HepG2 (cell line): ENCODE results near the gene ALDOA. TPM values are rescaled to one million over a fixed set of nuclear protein-coding genes. Genes with fewer than 3 reads are reported as not detected.

Experiments
- AGO2 ChIP-seq: fragments of 200-400 bp; formaldehyde crosslinking; optimal IDR thresholded peaks from 2 replicates; pipeline ENCODE3; 2017; ENCODE audit warnings: mild to moderate bottlenecking, low read depth, low read length, moderate library complexity
- ATF1 ChIP-seq: IDR thresholded peaks from 2 replicates; pipeline ENCODE4 v1.6.1; 2016; ENCODE audit warnings: mild to moderate bottlenecking, control low read depth
- ATF7 ChIP-seq, 2 experiments: fragments of 450-650 bp in 1 of 2; sonication (generic) in 1 of 2; formaldehyde crosslinking in 1 of 2; IDR thresholded peaks; 2 replicates each; pipeline versions ENCODE4 v1.4.0 to v1.6.1; 2016 to 2020; ENCODE audit warnings: antibody characterized with exemption in 1 of 2, mild to moderate bottlenecking in 1 of 2, missing genetic modification reagents in 1 of 2
- HMGA1 ChIP-seq: sonication (generic); formaldehyde crosslinking; conservative IDR thresholded peaks from 2 replicates; pipeline ENCODE4 v1.4.0; 2020; ENCODE audit warnings: missing genetic modification reagents
- JUNB ChIP-seq: sonication (generic); formaldehyde crosslinking; IDR thresholded peaks from 2 replicates; pipeline ENCODE4 v1.8.0; 2022; ENCODE audit warnings: missing genetic modification reagents, mild to moderate bottlenecking, borderline replicate concordance
- NCOR1 ChIP-seq: fragments of 200-600 bp; sonication (generic); IDR thresholded peaks from 2 replicates; pipeline ENCODE4 v1.7.0; 2017; ENCODE audit warnings: antibody characterized with exemption, low read length, borderline replicate concordance
- PHF21A ChIP-seq: sonication (generic); formaldehyde crosslinking; IDR thresholded peaks from 2 replicates; pipeline ENCODE4 v1.5.0; 2020; ENCODE audit warnings: mild to moderate bottlenecking, missing genetic modification reagents
- POLR2AphosphoS2 ChIP-seq: IDR thresholded peaks from 2 replicates; pipeline ENCODE4 v1.6.1; 2011; ENCODE audit warnings: low read depth, low read length, improper control_type of control experiment
- SALL1 ChIP-seq: sonication (generic); formaldehyde crosslinking; IDR thresholded peaks from 2 replicates; pipeline ENCODE4 v1.8.0; 2022; ENCODE audit warnings: mild to moderate bottlenecking, missing genetic modification reagents
- ZNF101 ChIP-seq: sonication (generic); formaldehyde crosslinking; IDR thresholded peaks from 2 replicates; pipeline ENCODE4 v1.4.0; 2020; ENCODE audit warnings: mild to moderate bottlenecking, low read depth, missing genetic modification reagents, borderline replicate concordance
- ZNF20 ChIP-seq: sonication (generic); formaldehyde crosslinking; IDR thresholded peaks from 2 replicates; pipeline ENCODE4 v1.4.0; 2020; ENCODE audit warnings: mild to moderate bottlenecking, moderate library complexity, missing genetic modification reagents
- ZNF292 ChIP-seq: sonication (generic); formaldehyde crosslinking; IDR thresholded peaks from 2 replicates; pipeline ENCODE4 v1.8.1; 2022; ENCODE audit warnings: mild to moderate bottlenecking, low read depth, missing genetic modification reagents, borderline replicate concordance
- ZNF30 ChIP-seq: sonication (generic); formaldehyde crosslinking; IDR thresholded peaks from 2 replicates; pipeline ENCODE4 v1.5.0; 2020; ENCODE audit warnings: mild to moderate bottlenecking, missing genetic modification reagents
- ZNF335 ChIP-seq: sonication (generic); formaldehyde crosslinking; IDR thresholded peaks from 2 replicates; pipeline ENCODE4 v1.4.0; 2020; ENCODE audit warnings: missing genetic modification reagents
- ZNF644 ChIP-seq: IDR thresholded peaks from 2 replicates; pipeline ENCODE4 v1.6.1; 2016; ENCODE audit warnings: low read depth
- ZNF782 ChIP-seq: sonication (generic); formaldehyde crosslinking; IDR thresholded peaks from 2 replicates; pipeline ENCODE4 v1.4.0; 2020; ENCODE audit warnings: missing genetic modification reagents, mild to moderate bottlenecking, borderline replicate concordance
- polyA plus RNA-seq, 8 experiments: library from polyadenylated mRNA; depleted of rRNA in 3 of 8; stranded (reverse) in 7 of 8; unstranded in 1 of 8; fragments of >200 nt; fragmentation: Illumina TruSeq in 4 of 8; extraction: Trizol in 4 of 8; gene quantifications; 2 replicates each; pipeline versions ENCODE4 v1.2.1 to v1.2.3, GENCODE V29; 2011 to 2016; ENCODE audit warnings: low read depth in 4 of 8, missing spikeins in 1 of 8, mixed read lengths in 1 of 8; ENCODE audit not compliant: insufficient read depth in 1 of 8
- total RNA-seq, 5 experiments: library from RNA; depleted of rRNA; stranded (reverse); fragments of >200 nt; fragmentation: Illumina TruSeq; extraction: Trizol; gene quantifications; 2 replicates each; pipeline ENCODE4 v1.2.3, GENCODE V29; 2016; ENCODE audit warnings: low read depth in 1 of 5
- TF ChIP-seq, protein P1 (sequence below): sonication (generic); formaldehyde crosslinking; IDR thresholded peaks from 2 replicates; pipeline ENCODE4 v1.5.0; 2020; ENCODE audit warnings: missing genetic modification reagents
- TF ChIP-seq, protein P2 (sequence below): sonication (generic); formaldehyde crosslinking; IDR thresholded peaks from 2 replicates; pipeline ENCODE4 v1.4.0; 2020; ENCODE audit warnings: mild to moderate bottlenecking, missing genetic modification reagents
- TF ChIP-seq, protein P3 (sequence below): sonication (generic); formaldehyde crosslinking; IDR thresholded peaks from 2 replicates; pipeline ENCODE4 v1.5.0; 2020; ENCODE audit warnings: mild to moderate bottlenecking, missing genetic modification reagents
- TF ChIP-seq, protein P4 (sequence below): sonication (generic); formaldehyde crosslinking; IDR thresholded peaks from 2 replicates; pipeline ENCODE4 v1.5.1; 2020; ENCODE audit warnings: mild to moderate bottlenecking, missing genetic modification reagents, moderate library complexity

ALDOA gene
- total and polyA plus RNA-seq, 2 of the 13 experiments (the other 11 are each of a cell fraction or from before 2014, with no cell fraction given), result 925 to 1,884 TPM

DNA sequence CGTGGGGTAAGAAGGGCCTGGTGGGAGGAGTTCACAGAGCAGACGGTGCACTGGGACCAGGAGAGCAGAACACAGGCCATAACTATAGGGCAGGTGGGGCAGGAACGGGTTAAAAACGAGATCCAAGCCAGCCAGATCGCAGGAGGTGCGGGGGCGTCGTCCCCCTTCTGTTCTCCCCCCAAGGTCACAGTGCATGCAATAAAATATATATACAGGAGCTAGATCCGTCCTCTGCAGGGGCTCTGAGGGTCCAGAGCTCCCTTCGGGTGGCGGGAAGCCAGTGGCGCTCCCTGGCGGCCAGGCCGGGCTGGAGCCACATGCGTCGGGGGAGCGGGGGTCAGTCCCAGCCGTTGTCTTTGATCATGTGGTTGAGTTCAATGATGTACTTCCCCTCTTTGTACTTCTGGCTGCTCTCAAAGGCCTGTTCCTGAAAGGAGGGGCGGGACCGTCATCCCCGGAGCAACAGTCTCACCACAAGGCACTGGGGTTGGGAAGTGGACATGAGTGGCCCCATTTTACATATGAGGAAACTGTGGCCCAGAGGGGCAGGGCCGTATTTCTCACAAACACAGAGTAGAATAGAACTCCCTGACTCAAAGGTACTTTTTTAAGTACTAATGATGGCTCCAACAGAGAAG, 26.9 kb downstream of the ALDOA start (continued):
- TF ChIP-seq ATF7 (IDR thresholded peaks at IDR 0.05) (no peak), ATF7 (CRISPR knock-in tag; IDR thresholded peaks at IDR 0.05) (0 out of 2 replicates have a peak, but pooled peaks have one; percentile 45), ATF1 (no peak; the same call in 1 of the 2 replicates), NCOR1 (peak; percentile 21; the same call in 1 of the 2 replicates), PHF21A (peak; percentile 94), SALL1 (peak; percentile 67), AGO2 (no peak), ZNF30 (no peak), JUNB (no peak), ZNF292 (CRISPR knock-in tag) (peak; percentile 19; the same call in 1 of the 2 replicates), HMGA1 (CRISPR knock-in tag) (no peak), ZNF335 (CRISPR knock-in tag) (no peak), POLR2AphosphoS2 (no peak), ZNF101 (CRISPR knock-in tag) (peak; percentile 76; the same call in 1 of the 2 replicates), ZNF644 (CRISPR knock-in tag) (no peak), ZNF20 (CRISPR knock-in tag) (no peak), ZNF782 (CRISPR knock-in tag) (no peak; the same call in 1 of the 2 replicates)
- TF ChIP-seq, protein P1, sequence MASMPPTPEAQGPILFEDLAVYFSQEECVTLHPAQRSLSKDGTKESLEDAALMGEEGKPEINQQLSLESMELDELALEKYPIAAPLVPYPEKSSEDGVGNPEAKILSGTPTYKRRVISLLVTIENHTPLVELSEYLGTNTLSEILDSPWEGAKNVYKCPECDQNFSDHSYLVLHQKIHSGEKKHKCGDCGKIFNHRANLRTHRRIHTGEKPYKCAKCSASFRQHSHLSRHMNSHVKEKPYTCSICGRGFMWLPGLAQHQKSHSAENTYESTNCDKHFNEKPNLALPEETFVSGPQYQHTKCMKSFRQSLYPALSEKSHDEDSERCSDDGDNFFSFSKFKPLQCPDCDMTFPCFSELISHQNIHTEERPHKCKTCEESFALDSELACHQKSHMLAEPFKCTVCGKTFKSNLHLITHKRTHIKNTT (CRISPR knock-in tag), result no peak
- TF ChIP-seq, protein P2, sequence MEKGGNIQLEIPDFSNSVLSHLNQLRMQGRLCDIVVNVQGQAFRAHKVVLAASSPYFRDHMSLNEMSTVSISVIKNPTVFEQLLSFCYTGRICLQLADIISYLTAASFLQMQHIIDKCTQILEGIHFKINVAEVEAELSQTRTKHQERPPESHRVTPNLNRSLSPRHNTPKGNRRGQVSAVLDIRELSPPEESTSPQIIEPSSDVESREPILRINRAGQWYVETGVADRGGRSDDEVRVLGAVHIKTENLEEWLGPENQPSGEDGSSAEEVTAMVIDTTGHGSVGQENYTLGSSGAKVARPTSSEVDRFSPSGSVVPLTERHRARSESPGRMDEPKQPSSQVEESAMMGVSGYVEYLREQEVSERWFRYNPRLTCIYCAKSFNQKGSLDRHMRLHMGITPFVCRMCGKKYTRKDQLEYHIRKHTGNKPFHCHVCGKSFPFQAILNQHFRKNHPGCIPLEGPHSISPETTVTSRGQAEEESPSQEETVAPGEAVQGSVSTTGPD (CRISPR knock-in tag), result peak; percentile 52; the same call in 1 of the 2 replicates
- TF ChIP-seq, protein P3, sequence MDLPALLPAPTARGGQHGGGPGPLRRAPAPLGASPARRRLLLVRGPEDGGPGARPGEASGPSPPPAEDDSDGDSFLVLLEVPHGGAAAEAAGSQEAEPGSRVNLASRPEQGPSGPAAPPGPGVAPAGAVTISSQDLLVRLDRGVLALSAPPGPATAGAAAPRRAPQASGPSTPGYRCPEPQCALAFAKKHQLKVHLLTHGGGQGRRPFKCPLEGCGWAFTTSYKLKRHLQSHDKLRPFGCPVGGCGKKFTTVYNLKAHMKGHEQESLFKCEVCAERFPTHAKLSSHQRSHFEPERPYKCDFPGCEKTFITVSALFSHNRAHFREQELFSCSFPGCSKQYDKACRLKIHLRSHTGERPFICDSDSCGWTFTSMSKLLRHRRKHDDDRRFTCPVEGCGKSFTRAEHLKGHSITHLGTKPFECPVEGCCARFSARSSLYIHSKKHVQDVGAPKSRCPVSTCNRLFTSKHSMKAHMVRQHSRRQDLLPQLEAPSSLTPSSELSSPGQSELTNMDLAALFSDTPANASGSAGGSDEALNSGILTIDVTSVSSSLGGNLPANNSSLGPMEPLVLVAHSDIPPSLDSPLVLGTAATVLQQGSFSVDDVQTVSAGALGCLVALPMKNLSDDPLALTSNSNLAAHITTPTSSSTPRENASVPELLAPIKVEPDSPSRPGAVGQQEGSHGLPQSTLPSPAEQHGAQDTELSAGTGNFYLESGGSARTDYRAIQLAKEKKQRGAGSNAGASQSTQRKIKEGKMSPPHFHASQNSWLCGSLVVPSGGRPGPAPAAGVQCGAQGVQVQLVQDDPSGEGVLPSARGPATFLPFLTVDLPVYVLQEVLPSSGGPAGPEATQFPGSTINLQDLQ (CRISPR knock-in tag), result peak; percentile 94
- TF ChIP-seq, protein P4, sequence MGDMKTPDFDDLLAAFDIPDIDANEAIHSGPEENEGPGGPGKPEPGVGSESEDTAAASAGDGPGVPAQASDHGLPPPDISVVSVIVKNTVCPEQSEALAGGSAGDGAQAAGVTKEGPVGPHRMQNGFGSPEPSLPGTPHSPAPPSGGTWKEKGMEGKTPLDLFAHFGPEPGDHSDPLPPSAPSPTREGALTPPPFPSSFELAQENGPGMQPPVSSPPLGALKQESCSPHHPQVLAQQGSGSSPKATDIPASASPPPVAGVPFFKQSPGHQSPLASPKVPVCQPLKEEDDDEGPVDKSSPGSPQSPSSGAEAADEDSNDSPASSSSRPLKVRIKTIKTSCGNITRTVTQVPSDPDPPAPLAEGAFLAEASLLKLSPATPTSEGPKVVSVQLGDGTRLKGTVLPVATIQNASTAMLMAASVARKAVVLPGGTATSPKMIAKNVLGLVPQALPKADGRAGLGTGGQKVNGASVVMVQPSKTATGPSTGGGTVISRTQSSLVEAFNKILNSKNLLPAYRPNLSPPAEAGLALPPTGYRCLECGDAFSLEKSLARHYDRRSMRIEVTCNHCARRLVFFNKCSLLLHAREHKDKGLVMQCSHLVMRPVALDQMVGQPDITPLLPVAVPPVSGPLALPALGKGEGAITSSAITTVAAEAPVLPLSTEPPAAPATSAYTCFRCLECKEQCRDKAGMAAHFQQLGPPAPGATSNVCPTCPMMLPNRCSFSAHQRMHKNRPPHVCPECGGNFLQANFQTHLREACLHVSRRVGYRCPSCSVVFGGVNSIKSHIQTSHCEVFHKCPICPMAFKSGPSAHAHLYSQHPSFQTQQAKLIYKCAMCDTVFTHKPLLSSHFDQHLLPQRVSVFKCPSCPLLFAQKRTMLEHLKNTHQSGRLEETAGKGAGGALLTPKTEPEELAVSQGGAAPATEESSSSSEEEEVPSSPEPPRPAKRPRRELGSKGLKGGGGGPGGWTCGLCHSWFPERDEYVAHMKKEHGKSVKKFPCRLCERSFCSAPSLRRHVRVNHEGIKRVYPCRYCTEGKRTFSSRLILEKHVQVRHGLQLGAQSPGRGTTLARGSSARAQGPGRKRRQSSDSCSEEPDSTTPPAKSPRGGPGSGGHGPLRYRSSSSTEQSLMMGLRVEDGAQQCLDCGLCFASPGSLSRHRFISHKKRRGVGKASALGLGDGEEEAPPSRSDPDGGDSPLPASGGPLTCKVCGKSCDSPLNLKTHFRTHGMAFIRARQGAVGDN (CRISPR knock-in tag), result peak; percentile 90
